ENCODE data around the gene MITF.

The MITF gene

GRCh38 chr3:69844706-69845105 lies 105.4 kb downstream of the MITF start:
- H3K4me3 ChIP-seq (ENCODE audit: low read depth, low read length): no peak overlapping the region
- TF ChIP-seq CTCF (IDR thresholded peaks at IDR 0.05; ENCODE audit: low read depth, low read length, missing control alignments): no peak
- in situ Hi-C loops (cut with HindIII; ENCODE audit: low sequenced_read_pairs): loop anchor here (5.0 kb wide), 1 partner anchor 37 kb away; no protein-coding TSS in a partner anchor
- no peak for DNase-seq (ENCODE audit: low read depth)

GRCh38 chr3:69847303-69847702 lies 108.0 kb downstream of the MITF start:
- TF ChIP-seq CTCF (IDR thresholded peaks at IDR 0.05; ENCODE audit: low read depth, low read length, missing control alignments): no peak
- H3K4me3 ChIP-seq (ENCODE audit: low read depth, low read length): no peak overlapping the region
- DNase-seq (ENCODE audit: low read depth): no peak
- in situ Hi-C loops (cut with HindIII; ENCODE audit: low sequenced_read_pairs): loop anchor here (5.0 kb wide), 1 partner anchor 40 kb away; no protein-coding TSS in a partner anchor

- no peak for DNase-seq (ENCODE audit: low read depth)
- no peak overlapping the region for H3K4me3 ChIP-seq (ENCODE audit: low read depth, low read length)
- in situ Hi-C loops (cut with HindIII; ENCODE audit: low sequenced_read_pairs): loop anchor here (5.0 kb wide), 1 partner anchor 41 kb away; no protein-coding TSS in a partner anchor
- TF ChIP-seq CTCF (IDR thresholded peaks at IDR 0.05; ENCODE audit: low read depth, low read length, missing control alignments): no peak
Measured at GRCh38 chr3:69848113-69848512, 108.8 kb downstream of the MITF start.

- in situ Hi-C loops (cut with HindIII; ENCODE audit: low sequenced_read_pairs): no loop called here
Measured at GRCh38 chr3:69850849-69851248, 111.6 kb downstream of the MITF start.

GRCh38 chr3:69853027-69853426 lies 113.8 kb downstream of the MITF start:
- H3K4me3 ChIP-seq (ENCODE audit: low read depth, low read length): no peak overlapping the region
- no peak for DNase-seq (ENCODE audit: low read depth)
- no peak for TF ChIP-seq CTCF (IDR thresholded peaks at IDR 0.05; ENCODE audit: low read depth, low read length, missing control alignments)
- in situ Hi-C loops (cut with HindIII; ENCODE audit: low sequenced_read_pairs): no loop called here

More at GRCh38 chr3:69850849-69851248, 111.6 kb downstream of the MITF start:
- H3K4me3 ChIP-seq (ENCODE audit: low read depth, low read length): no peak overlapping the region
- no peak for TF ChIP-seq CTCF (IDR thresholded peaks at IDR 0.05; ENCODE audit: low read depth, low read length, missing control alignments)
- DNase-seq (ENCODE audit: low read depth): no peak

GRCh38 chr3:69855436-69856162 lies 116.3 kb downstream of the MITF start:
- in situ Hi-C loops (cut with HindIII; ENCODE audit: low sequenced_read_pairs): no loop called here
- H3K4me3 ChIP-seq (ENCODE audit: low read depth, low read length): no peak overlapping the region
- peak; percentile 48 for TF ChIP-seq CTCF (IDR thresholded peaks at IDR 0.05; ENCODE audit: low read depth, low read length, missing control alignments)
- DNase-seq (ENCODE audit: low read depth): peak; percentile 23
